ENCODE results near the gene RBM22. TPM values are rescaled to one million over a fixed set of nuclear protein-coding genes. Genes with fewer than 3 reads are reported as not detected.
A peak's percentile ranks its signal among the peaks of the same experiment; 100 is the strongest.

The RBM22 gene
- total and polyA plus RNA-seq, 2 of the 4 experiments (the other 2 are of a cell fraction) = 26.2 to 34.2 TPM

GRCh38 chr5:150675069-150675468 is 25.8 kb downstream of the RBM22 start:
- no CpG with 5 or more reads among the region's 6 CpGs for WGBS, 2 experiments (ENCODE audit: extremely low coverage in 2 of 2, insufficient read length in 1 of 2)
- H2AK9ac ChIP-seq (replicated peaks; ENCODE audit: low read depth, low read length, poor library complexity) = no peak overlapping the region

More at GRCh38 chr5:150675069-150675468, 25.8 kb downstream of the RBM22 start:
- Histone ChIP-seq H3K27ac (ENCODE audit: insufficient read depth, low read length) (no peak overlapping the region), H3K4me2 (ENCODE audit: low read depth, low read length) (no peak overlapping the region), H4K8ac (ENCODE audit: low read depth in 2 of 2, low read length in 2 of 2) (no peak overlapping the region; a peak in 1 of 4 replicates), H3K36me3 (ENCODE audit: control insufficient read depth, insufficient read depth, low read length) (no peaks in the 10 kb centered on the region), H4K91ac (ENCODE audit: insufficient read depth, low read depth, low read length) (no peak overlapping the region), H2BK120ac (ENCODE audit: low read depth, low read length) (no peak overlapping the region), H2AFZ (replicated peaks; ENCODE audit: low read length, poor library complexity) (no peak overlapping the region), H3K56ac (ENCODE audit: extremely low read depth, insufficient read depth, low read length) (no peak overlapping the region), H3K27me3 (ENCODE audit: control insufficient read depth, insufficient read depth, low read length) (peaks cover 12% of the 10 kb centered on the region), H3K9ac (ENCODE audit: low read depth, low read length) (no peak overlapping the region), H3K4ac (ENCODE audit: low read depth, low read length) (no peak overlapping the region), H2AK5ac (ENCODE audit: low read depth, low read length) (no peak overlapping the region), H3K9me3 (ENCODE audit: control insufficient read depth, insufficient read depth, low read length) (no peaks in the 10 kb centered on the region), H3K4me3 (ENCODE audit: insufficient read depth, low read depth, low read length) (no peak overlapping the region), H4K5ac (ENCODE audit: low read depth, low read length) (no peak overlapping the region), H2BK15ac (ENCODE audit: low read depth, low read length) (no peak overlapping the region), H3K79me1 (ENCODE audit: low read depth in 1 of 2, low read length in 2 of 2) (no peaks in the 10 kb centered on the region), H3K14ac (replicated peaks; ENCODE audit: low read depth, low read length) (no peak overlapping the region), H3K4me1 (ENCODE audit: control insufficient read depth, insufficient read depth, low read length) (peaks cover 13% of the 10 kb centered on the region), H3K9me1 (ENCODE audit: insufficient read depth, low read length) (peaks cover 8% of the 10 kb centered on the region), H2BK20ac (ENCODE audit: low read depth, low read length) (no peak overlapping the region), H3K23ac (ENCODE audit: low read depth, low read length) (0 out of 2 replicates have a peak overlapping the region, but pooled peaks have one; percentile 15), H3K18ac (ENCODE audit: low read depth, low read length) (no peak overlapping the region), H4K20me1 (ENCODE audit: insufficient read depth, low read length) (no peaks in the 10 kb centered on the region), H2BK5ac (ENCODE audit: low read depth, low read length, poor library complexity, severe bottlenecking) (no peak overlapping the region)
- intact Hi-C loops (cut with micrococcal nuclease) = no loop called here
- no peak for DNase-seq
- POLR2A ChIA-PET (ENCODE audit: unreplicated experiment) = no interaction called here
- BruUV-seq (replicated peaks) = no TSS peak
- no peak for ATAC-seq (ENCODE audit: low read depth)
- in situ Hi-C loops (cut with MboI; ENCODE audit: low sequenced_read_pairs) = no loop called here
- dilution Hi-C loops (cut with HindIII; ENCODE audit: low sequenced_read_pairs, unreplicated experiment) = no loop called here
- TF ChIP-seq POLR2A (IDR thresholded peaks at IDR 0.05; ENCODE audit: low read depth, low read length) (no peak), CTCF (conservative IDR thresholded peaks at IDR 0.05; ENCODE audit: low read depth, low read length) (no peak), MAZ (IDR thresholded peaks at IDR 0.05; ENCODE audit: borderline replicate concordance, low read depth, low read length) (no peak), CEBPB (IDR thresholded peaks at IDR 0.05; ENCODE audit: low read depth, low read length) (no peak), MXI1 (IDR thresholded peaks at IDR 0.05; ENCODE audit: borderline replicate concordance, low read depth, low read length) (no peak), RCOR1 (IDR thresholded peaks at IDR 0.05; ENCODE audit: insufficient replicate concordance, low read length) (no peak), CHD1 (IDR thresholded peaks at IDR 0.05; ENCODE audit: low read depth, low read length) (no peak), MAFK (IDR thresholded peaks at IDR 0.05; ENCODE audit: low read depth, low read length) (no peak), RFX5 (IDR thresholded peaks at IDR 0.05; ENCODE audit: low read depth, low read length) (no peak), USF2 (IDR thresholded peaks at IDR 0.05; ENCODE audit: low read depth, low read length) (no peak), ELK1 (IDR thresholded peaks at IDR 0.05; ENCODE audit: borderline replicate concordance, low read depth, low read length) (no peak), FOS (IDR thresholded peaks at IDR 0.05; ENCODE audit: low read depth, low read length) (no peak), SMC3 (IDR thresholded peaks at IDR 0.05; ENCODE audit: low read depth, low read length) (no peak), NFE2L2 (IDR thresholded peaks at IDR 0.05; ENCODE audit: low read depth, low read length) (no peak), BHLHE40 (IDR thresholded peaks at IDR 0.05; ENCODE audit: low read depth, low read length) (no peak), RAD21 (IDR thresholded peaks at IDR 0.05; ENCODE audit: low read length) (no peak)
- CTCF ChIA-PET = interaction anchor here (0.6 kb wide), 1 partner anchor 308 kb away, joined by 3 read pairs; no protein-coding TSS in a partner anchor

All from IMR-90 (cell line).